Omental fat pad (tissue), 4 donors: Measurements from ENCODE around the gene ALK. TPM values are rescaled to one million over a fixed set of nuclear protein-coding genes. Genes with fewer than 3 reads are reported as not detected.

Source experiments
- ATAC-seq: fragments of 150-250 bp; one replicate; pipeline ENCODE4 v1.9.1; 2016; ENCODE audit warnings: mild to moderate bottlenecking, moderate library complexity; ENCODE audit not compliant: low FRiP score
- DNase-seq: peaks from one replicate; pipeline ENCODE4 v3.0.0-alpha.2; 2019; ENCODE audit warnings: low spot score
- CTCF ChIP-seq, 3 donors: fragments of 450-650 bp; IDR thresholded peaks; one replicate each; pipeline ENCODE4 v1.5.1; 2016 to 2017; ENCODE audit warnings: antibody characterized with exemption in 3 of 3, mild to moderate bottlenecking in 3 of 3, moderate library complexity in 2 of 3
- total RNA-seq, 4 donors: library from RNA; depleted of rRNA; stranded (reverse); fragments of >200 nt; gene quantifications; one replicate each; pipeline ENCODE4 v1.1.0, GENCODE V29; 2016

The ALK gene
- total RNA-seq, 4 donors from 2014 or later, result 0.12 to 2.2 (median 0.44) TPM; not detected in 1

- TF ChIP-seq CTCF (IDR thresholded peaks at IDR 0.05), result no peak
- no peak for ATAC-seq
Measured at GRCh38 chr2:29950481-29950880, 29.1 kb upstream of the ALK start.

GRCh38 chr2:29949042-29949441, 27.7 kb upstream of the ALK start:
- no peak for TF ChIP-seq CTCF (IDR thresholded peaks at IDR 0.05)
- DNase-seq, result no peak
- no peak for ATAC-seq

More at GRCh38 chr2:29950481-29950880, 29.1 kb upstream of the ALK start:
- DNase-seq, result no peak

GRCh38 chr2:29946505-29946904, 25.1 kb upstream of the ALK start:
- no peak for ATAC-seq
- no peak for TF ChIP-seq CTCF (IDR thresholded peaks at IDR 0.05)
- DNase-seq, result no peak

DNA sequence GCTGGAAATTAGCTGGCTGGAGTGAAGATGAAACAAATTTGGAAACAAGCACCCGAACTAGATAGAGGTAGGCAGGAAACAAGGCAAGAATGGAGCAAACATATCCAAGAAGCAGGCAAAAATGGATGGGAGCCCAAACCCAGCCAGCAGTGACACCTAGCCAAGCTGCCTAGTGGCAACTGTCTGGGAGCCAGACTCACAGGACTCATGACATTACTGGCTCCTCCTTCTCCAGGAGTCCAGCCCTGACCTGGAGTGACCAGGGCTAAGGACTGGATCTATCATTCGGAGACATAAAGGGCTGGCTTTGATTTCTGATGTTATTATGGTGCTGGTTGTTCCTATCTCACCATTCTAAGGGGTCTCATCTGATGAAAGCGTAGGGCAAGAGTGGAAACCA, 21.3 kb upstream of the ALK start:
- ATAC-seq (no peak), DNase-seq (no peak)
- TF ChIP-seq CTCF (IDR thresholded peaks at IDR 0.05), result no peak

DNA sequence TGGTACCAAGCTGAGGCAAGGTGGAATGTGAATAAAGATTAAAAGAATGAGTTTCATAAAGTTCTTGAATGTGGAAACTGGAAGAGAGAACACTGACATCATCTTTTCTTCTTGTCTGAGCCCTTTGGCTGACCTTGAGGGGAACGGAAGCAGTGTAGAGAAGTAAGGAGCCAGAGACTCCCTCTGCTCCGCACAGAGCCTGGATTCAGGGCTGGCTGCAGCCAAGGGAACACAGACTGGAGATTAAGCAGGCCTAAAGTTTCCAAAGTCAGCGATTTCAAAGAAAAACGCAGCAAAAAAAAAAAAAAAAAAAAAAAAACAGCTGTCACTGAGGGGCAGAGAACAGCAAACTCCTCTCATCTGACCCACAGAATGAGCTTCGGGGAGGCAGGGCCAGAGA, 19.3 kb upstream of the ALK start:
- no peak for ATAC-seq
- TF ChIP-seq CTCF (IDR thresholded peaks at IDR 0.05), result no peak
- DNase-seq, result no peak

DNA sequence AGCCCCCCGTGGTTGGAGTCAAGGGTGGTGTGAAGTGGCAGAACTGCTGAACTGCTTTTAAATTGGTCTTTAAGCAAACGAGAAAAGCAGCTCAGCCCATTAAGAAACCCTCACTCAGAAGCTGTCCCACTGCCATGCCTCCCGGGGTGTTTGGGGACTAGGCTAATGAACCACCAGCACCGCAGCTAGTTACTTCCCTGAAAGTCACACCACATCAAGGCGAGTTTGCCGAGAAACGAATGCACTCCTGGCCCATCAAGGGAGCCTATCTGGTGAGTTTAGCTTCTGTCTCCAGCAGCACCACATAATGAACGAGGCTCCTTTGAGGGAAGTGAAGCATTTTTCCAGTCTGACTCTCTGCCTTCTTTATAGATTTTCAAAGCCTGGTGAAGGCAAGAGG, 14.6 kb upstream of the ALK start:
- no peak for ATAC-seq
- TF ChIP-seq CTCF (IDR thresholded peaks at IDR 0.05), result no peak
- DNase-seq, result no peak

GRCh38 chr2:29931818-29932217, 10.4 kb upstream of the ALK start:
- no peak for ATAC-seq
- no peak for TF ChIP-seq CTCF (IDR thresholded peaks at IDR 0.05)
- no peak for DNase-seq
